ENCODE results near the gene OR5B3.

DNA sequence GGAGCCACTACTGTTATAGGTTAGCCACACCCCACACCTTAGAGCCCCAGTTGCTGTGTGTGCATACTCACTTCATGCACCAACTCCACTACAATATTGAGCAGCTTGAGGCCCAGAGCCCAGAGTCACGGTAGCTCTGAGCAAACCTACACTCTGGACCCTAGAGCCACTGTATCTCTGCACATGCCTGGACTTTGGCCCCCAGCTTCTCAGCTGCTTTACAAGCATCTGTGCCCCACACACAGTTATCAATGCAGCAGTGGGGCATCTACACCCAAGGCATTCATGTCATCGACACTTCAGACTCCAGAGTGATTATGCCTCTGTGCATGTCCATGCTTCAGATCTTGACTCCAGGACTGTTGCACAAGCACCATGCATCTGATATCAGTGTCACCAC lies 37.6 kb upstream of the OR5B3 start:
- TF ChIP-seq, protein P1, sequence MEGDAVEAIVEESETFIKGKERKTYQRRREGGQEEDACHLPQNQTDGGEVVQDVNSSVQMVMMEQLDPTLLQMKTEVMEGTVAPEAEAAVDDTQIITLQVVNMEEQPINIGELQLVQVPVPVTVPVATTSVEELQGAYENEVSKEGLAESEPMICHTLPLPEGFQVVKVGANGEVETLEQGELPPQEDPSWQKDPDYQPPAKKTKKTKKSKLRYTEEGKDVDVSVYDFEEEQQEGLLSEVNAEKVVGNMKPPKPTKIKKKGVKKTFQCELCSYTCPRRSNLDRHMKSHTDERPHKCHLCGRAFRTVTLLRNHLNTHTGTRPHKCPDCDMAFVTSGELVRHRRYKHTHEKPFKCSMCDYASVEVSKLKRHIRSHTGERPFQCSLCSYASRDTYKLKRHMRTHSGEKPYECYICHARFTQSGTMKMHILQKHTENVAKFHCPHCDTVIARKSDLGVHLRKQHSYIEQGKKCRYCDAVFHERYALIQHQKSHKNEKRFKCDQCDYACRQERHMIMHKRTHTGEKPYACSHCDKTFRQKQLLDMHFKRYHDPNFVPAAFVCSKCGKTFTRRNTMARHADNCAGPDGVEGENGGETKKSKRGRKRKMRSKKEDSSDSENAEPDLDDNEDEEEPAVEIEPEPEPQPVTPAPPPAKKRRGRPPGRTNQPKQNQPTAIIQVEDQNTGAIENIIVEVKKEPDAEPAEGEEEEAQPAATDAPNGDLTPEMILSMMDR (IDR thresholded peaks at IDR 0.05) = no peak
- TF ChIP-seq EZH2 (IDR thresholded peaks at IDR 0.05) = no peak
